ENCODE measurements around the gene PREX1.

PREX1 gene

DNA sequence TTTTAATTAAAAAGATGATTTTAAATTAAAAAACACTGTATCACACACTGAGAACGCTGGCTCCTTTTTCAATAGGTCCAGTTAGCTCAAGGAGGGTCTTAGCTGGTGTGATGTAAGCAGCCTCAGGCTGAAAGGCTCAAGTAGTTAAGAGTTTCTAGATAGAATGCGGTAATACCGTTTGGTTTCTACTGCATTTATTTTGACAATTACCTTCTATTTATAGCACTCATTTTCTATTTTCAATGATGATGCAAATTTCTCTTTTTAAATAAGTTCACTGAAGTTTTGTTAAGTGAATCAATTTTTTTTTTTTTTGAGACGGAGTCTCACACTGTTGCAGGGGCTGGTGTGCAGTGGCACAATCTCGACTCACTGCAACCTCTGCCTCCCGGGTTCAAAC, 87.1 kb downstream of the PREX1 start:
- H3K4me3 ChIP-seq (ENCODE audit: low read depth, low read length) = no peak overlapping the region
- in situ Hi-C loops (cut with HindIII; ENCODE audit: low pct_ligation_motif_present, low sequenced_read_pairs) = no loop called here
- peaks cover 10% of the 10 kb centered on the region for H3K36me3 ChIP-seq (replicated peaks)
- DNase-seq = no peak
- TF ChIP-seq CTCF (IDR thresholded peaks at IDR 0.05; ENCODE audit: low read depth, low read length, missing control alignments) = no peak
- no peaks in the 10 kb centered on the region for H3K27me3 ChIP-seq (replicated peaks)
- H3K27ac ChIP-seq = no peak overlapping the region

- Histone ChIP-seq H3K36me3 (replicated peaks) (peaks cover 10% of the 10 kb centered on the region), H3K4me3 (ENCODE audit: low read depth, low read length) (no peak overlapping the region), H3K27me3 (replicated peaks) (no peaks in the 10 kb centered on the region), H3K27ac (no peak overlapping the region)
- in situ Hi-C loops (cut with HindIII; ENCODE audit: low pct_ligation_motif_present, low sequenced_read_pairs) = no loop called here
- no peak for TF ChIP-seq CTCF (IDR thresholded peaks at IDR 0.05; ENCODE audit: low read depth, low read length, missing control alignments)
- DNase-seq = no peak
Observed at GRCh38 chr20:48740292-48740649, 87.5 kb downstream of the PREX1 start.

- no peak overlapping the region for H3K4me3 ChIP-seq (ENCODE audit: low read depth, low read length)
- in situ Hi-C loops (cut with HindIII; ENCODE audit: low pct_ligation_motif_present, low sequenced_read_pairs) = no loop called here
- peaks cover 10% of the 10 kb centered on the region for H3K36me3 ChIP-seq (replicated peaks)
- no peak overlapping the region for H3K27ac ChIP-seq
- no peak for DNase-seq
- no peak for TF ChIP-seq CTCF (IDR thresholded peaks at IDR 0.05; ENCODE audit: low read depth, low read length, missing control alignments)
- H3K27me3 ChIP-seq (replicated peaks) = no peaks in the 10 kb centered on the region
Observed at GRCh38 chr20:48739395-48740291, 88.2 kb downstream of the PREX1 start.

DNA sequence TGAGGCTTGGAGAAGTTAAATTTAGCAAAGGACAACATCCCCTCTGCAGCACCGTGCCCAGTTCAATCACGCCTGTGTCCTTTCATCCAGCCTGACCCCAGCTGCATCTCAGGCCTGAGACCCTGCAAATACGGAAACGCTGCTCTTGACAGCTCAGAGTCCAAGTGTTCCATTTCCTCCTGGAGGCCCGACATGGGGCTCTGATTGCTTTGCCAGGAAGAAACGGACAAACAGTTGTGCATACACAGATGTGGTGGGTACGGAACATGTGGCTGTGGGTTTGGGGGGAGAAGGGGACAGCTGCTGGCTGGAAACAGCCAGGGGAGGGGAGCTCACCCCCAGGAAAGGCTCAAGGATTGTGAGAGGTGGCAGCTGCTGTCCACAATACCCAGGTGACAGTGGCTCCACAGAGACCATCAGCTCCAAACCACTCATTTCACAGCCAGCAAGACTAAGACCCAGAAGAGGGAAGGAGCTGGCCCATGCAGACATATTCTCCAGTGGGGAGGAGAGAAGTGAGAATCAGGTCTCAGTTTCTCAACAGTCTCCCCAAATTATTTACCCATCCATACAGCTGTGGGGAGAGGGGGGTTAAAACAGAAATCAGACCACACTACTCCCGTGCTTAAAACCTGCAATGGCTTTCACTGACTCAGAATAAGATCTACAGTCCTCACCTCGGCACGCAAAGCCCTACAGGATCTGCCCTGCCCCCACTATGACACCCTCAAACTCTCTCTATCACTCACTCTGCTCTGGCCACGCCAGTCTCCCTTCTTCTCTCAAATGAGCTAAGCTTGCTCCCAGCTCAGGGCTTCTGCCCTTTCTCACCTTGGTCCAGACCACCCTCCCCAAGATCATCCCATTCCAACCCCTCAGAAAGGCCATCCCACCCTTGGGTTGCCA, 89.1 kb downstream of the PREX1 start:
- Histone ChIP-seq H3K36me3 (replicated peaks) (peaks cover 8% of the 10 kb centered on the region), H3K27ac (no peak overlapping the region), H3K27me3 (replicated peaks) (no peaks in the 10 kb centered on the region), H3K4me3 (ENCODE audit: low read depth, low read length) (no peak overlapping the region)
- no peak for DNase-seq
- in situ Hi-C loops (cut with HindIII; ENCODE audit: low pct_ligation_motif_present, low sequenced_read_pairs) = no loop called here
- TF ChIP-seq CTCF (IDR thresholded peaks at IDR 0.05; ENCODE audit: low read depth, low read length, missing control alignments) = no peak

- H3K27ac ChIP-seq = no peak overlapping the region
- no peaks in the 10 kb centered on the region for H3K27me3 ChIP-seq (replicated peaks)
- peaks cover 4% of the 10 kb centered on the region for H3K36me3 ChIP-seq (replicated peaks)
- H3K4me3 ChIP-seq (ENCODE audit: low read depth, low read length) = no peak overlapping the region
- in situ Hi-C loops (cut with HindIII; ENCODE audit: low pct_ligation_motif_present, low sequenced_read_pairs) = no loop called here
- TF ChIP-seq CTCF (IDR thresholded peaks at IDR 0.05; ENCODE audit: low read depth, low read length, missing control alignments) = no peak
- no peak for DNase-seq
Observed at GRCh38 chr20:48738094-48738398, 89.8 kb downstream of the PREX1 start.
